M059J (cell line): ENCODE data around the gene LAMA2. TPM values are rescaled to one million over a fixed set of nuclear protein-coding genes. Genes with fewer than 3 reads are reported as not detected.
"Not testable (repeated sequence)": the region's sequence is repeated elsewhere in the genome, so short reads cannot be mapped to it uniquely, and the experiment has no call there.

Experiments used
- DNase-seq: peaks from one replicate; pipeline ENCODE4 v3.0.0-alpha.2; 2012; ENCODE audit warnings: low read depth
- total RNA-seq: library from RNA; depleted of rRNA; stranded (reverse); fragments of >200 nt; shearing (Covaris generic); gene quantifications from 2 replicates; pipeline ENCODE4 v1.2.3, GENCODE V29; 2014

LAMA2 gene
- total RNA-seq, 1 experiment from 2014 or later = 3.8 TPM

- no peak for DNase-seq
Observed at GRCh38 chr6:129115471-129115870, 232.5 kb downstream of the LAMA2 start.

- DNase-seq = no peak
Observed at GRCh38 chr6:129117355-129117754, 234.4 kb downstream of the LAMA2 start.

DNA sequence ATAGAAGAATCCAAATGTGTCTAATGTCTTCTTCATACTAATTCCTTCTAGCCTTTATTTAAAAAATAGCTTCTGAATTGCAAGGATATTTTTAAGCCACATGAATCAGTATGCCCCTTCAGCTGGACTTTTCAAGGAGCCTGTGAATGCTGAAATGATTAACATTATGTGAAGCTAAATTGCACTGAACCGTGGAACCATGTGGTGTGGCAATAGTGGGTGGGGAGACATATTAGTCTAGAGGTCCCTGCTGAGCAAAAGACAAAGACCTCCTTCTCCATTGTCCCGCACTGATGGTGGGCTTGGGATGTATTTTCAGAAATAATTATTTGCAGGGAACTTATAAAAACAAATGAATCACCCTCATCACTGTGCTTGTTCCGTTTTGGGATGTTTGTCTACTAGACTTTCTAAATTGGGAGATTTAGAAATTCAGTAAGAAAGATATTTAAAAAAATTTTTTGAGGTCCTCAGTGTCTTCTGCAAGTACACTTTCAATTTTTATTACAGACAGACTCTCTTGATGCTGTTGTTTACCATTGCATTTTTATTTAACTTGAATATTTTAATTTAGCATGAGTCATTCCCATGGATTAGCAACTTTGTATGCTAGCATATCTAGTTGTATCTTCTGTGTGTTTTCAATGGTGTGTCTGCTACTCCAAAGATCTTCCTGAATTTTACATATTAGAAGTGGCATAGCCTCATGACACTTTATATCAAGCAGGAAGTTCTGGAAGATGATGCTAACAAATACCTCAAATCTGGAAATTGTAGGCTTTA is 238.1 kb downstream of the LAMA2 start:
- peak; percentile 20 for DNase-seq

- DNase-seq = no peak
Observed at GRCh38 chr6:129124347-129124746, 241.4 kb downstream of the LAMA2 start.

DNA sequence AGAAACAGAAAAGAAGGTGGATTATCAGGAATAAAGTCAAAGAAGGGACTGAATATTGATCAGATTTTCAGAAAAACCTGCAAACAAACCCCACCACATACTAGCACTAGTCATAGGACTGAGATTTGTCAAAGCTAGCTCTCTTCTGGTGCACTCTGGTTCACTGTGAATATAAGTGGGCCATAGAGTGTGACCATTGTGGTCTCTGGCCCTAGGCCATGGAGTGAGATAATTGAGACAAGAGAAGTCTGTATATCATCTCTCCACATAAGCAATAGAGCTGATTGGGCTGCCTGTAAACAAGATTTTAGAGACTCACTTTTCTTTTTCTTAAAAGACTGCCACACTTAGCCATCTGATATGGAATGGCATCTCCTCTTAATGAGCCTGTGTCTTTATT is 247.2 kb downstream of the LAMA2 start:
- no peak for DNase-seq

GRCh38 chr6:129130959-129131681 is 248.2 kb downstream of the LAMA2 start:
- DNase-seq = no peak

- no peak for DNase-seq
Observed at GRCh38 chr6:129133770-129134192, 250.8 kb downstream of the LAMA2 start.

GRCh38 chr6:129134535-129134934 is 251.6 kb downstream of the LAMA2 start:
- no peak for DNase-seq

- no peak for DNase-seq
Observed at GRCh38 chr6:129135451-129135850, 252.5 kb downstream of the LAMA2 start.

GRCh38 chr6:129136751-129137150 is 253.8 kb downstream of the LAMA2 start:
- no peak for DNase-seq

DNA sequence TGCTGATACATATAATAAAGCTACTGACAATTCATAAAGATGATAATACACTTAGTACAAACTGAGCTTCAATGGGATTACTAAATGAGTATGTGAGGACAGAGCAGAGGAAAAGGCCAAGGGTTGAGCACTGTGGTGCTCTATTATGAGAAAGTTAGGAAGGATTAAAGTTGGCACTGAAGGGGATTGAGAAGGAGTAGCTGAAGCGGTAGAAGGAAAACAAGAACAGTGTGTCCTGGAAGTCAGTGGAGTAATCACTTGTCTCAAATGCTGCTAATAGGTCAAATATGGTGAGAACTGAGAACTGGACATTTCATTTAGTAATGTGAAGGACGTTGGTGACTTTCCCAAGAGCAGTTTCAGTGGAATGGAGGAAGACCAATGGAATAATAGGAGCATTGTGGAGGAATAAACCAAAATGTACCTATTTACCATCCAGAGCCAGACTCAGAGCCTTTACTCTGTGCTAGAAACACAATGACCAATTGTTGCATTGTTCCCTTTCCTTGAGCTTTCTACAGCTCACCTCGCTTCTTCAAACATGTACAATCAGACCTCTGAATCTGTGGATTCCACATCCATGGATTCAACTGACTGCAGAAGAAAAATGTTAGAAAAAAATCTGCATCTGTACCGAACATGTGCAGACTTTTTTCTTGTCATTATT is 255.9 kb downstream of the LAMA2 start:
- no peak for DNase-seq

DNA sequence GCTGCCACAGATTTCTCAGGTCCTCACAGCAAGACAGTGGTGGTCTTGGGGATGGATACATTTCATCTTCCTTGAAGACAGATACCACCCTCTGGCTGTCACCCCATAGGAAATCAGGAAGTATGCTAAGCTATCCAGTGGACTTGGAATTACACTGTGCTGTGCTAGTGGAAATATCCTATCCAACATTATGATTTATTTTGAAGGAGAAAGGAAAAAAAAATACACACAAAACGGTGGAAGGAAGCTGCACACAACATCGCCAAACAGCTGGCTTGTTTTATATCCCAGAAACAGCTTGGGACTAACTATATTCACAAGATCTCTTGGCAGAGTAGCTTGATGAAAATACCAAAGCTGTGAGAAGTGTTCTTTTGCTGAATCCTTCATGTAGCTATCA is 257.6 kb downstream of the LAMA2 start:
- DNase-seq = no peak

DNA sequence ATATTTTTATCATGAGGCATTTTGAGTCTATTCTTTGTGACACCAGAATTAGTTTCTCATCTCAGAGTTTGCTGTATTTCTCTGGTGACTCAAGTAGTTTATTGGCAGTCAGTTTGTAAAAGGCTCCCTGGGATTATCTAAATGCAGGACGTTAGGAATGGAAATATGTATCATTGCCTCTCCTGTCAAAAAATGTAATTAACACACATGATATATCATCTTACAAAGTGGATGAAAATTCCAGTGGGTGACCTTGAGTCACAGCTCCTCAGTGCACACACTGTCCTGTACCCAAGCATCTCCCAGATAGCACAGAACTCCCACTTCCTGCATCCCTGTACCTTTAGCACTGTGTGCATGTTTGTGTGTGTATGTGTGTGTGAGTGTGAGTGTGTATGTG is 258.6 kb downstream of the LAMA2 start:
- DNase-seq = peak; percentile 14

- no peak for DNase-seq
Observed at GRCh38 chr6:129146902-129147301, 264.0 kb downstream of the LAMA2 start.

GRCh38 chr6:129150507-129150906 is 267.6 kb downstream of the LAMA2 start:
- DNase-seq = no peak

DNA sequence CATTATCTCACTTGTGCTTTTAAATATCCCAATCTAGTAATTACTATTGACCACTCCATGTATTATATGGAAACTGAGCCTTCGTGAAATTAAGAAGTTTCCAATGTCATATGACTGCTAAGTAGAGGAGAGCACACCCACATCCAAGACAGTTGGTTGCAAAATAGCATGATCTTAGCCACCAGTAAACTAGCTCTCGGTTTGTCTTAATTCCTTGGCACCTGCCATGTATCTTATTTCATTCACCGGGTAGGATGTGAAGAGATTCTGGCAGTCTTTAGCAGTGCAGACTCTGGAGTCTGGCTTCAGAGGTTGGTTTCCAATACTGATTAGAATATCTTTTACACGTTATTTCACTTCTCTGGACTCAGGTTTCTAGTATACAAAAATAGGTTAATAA is 270.3 kb downstream of the LAMA2 start:
- DNase-seq = no peak

GRCh38 chr6:129159242-129159641 is 276.3 kb downstream of the LAMA2 start:
- DNase-seq = not testable (repeated sequence)

DNA sequence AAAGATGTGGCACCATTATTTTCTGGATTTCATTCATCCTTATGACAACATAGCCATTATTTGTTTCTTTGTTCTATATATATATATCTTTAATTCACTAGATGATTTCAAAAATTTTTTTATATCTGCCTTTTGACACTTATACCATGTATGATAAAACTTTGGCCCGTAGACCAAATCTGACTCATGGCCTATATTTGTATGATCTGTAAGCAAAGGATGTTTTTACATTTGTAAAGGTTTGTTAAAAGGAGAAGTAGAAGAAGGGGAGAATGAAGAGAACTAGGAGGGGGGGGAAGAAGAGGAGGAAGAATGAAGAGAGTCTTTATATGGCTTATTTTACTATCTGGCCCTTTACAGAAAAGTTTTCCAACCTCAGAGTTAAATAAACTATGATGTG is 279.7 kb downstream of the LAMA2 start:
- DNase-seq = no peak

DNA sequence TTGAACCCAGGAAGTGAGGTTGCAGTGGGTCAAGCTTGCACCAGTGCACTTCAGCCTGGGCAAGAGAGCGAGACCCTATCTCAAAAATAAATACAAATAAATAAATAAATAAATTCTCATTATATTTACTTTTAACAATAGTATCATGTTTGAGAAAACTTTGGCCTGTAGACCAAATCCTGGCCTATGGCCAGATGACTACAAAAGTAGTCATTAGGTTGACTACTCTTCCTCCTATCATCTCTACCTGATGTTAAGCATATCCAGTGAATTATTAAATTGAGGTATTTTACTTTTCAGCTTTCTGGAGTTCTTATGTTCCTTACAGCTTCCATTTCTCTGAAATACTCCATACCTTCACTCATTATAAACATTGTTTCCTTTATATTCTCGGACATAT is 280.6 kb downstream of the LAMA2 start:
- no peak for DNase-seq

- no peak for DNase-seq
Observed at GRCh38 chr6:129164032-129164431, 281.1 kb downstream of the LAMA2 start.

DNA sequence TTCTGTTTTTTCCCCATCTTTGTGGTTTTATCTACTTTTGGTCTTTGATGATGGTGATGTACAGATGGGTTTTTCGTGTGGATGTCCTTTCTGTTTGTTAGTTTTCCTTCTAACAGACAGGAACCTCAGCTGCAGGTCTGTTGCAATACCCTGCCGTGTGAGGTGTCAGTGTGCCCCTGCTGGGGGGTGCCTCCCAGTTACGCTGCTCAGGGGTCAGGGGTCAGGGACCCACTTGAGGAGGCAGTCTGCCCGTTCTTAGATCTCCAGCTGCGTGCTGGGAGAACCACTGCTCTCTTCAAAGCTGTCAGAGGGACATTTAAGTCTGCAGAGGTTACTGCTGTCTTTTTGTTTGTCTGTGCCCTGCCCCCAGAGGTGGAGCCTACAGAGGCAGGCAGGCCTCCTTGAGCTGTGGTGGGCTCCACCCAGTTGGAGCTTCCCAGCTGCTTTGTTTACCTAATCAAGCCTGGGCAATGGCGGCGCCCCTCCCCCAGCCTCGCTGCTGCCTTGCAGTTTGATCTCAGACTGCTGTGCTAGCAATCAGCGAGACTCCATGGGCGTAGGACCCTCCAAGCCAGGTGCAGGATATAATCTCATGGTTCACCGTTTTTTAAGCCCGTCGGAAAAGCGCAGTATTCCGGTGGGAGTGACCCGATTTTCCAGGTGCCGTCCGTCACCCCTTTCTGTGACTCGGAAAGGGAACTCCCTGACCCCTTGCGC is 289.5 kb downstream of the LAMA2 start:
- not testable (repeated sequence) for DNase-seq

DNA sequence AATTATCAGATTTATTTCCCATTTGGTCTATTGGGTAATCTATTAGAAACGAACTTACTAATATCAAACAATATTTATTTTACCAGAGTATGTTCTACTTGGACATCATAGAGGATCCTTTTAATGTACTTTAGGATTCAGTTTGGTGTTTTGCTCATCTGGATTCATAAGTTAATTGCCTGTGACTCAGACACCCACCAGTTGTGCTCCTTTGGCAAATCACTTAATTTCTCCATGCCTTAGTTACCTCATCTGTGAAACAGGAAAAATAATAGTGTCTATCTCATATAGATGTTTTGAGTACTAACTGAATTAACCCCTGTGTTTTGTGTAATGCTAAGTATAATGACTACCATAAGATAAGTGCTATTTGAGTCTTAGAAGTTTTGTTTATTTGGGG is 292.1 kb downstream of the LAMA2 start:
- no peak for DNase-seq
